Loucy (cell line): Measurements from ENCODE around the gene COQ5.

ENCODE experiments used
- EZH2phosphoT487 ChIP-seq: fragments of 200-600 bp; IDR thresholded peaks from 2 replicates; pipeline ENCODE4 v1.6.1; 2018; ENCODE audit warnings: antibody characterized with exemption, mild to moderate bottlenecking, moderate library complexity, borderline replicate concordance
- TF ChIP-seq, protein P1 (sequence below): fragments of 200-600 bp; sonication (generic); conservative IDR thresholded peaks from 2 replicates; pipeline ENCODE4 v1.5.1; 2014; ENCODE audit warnings: mild to moderate bottlenecking, antibody characterized with exemption, low read length

DNA sequence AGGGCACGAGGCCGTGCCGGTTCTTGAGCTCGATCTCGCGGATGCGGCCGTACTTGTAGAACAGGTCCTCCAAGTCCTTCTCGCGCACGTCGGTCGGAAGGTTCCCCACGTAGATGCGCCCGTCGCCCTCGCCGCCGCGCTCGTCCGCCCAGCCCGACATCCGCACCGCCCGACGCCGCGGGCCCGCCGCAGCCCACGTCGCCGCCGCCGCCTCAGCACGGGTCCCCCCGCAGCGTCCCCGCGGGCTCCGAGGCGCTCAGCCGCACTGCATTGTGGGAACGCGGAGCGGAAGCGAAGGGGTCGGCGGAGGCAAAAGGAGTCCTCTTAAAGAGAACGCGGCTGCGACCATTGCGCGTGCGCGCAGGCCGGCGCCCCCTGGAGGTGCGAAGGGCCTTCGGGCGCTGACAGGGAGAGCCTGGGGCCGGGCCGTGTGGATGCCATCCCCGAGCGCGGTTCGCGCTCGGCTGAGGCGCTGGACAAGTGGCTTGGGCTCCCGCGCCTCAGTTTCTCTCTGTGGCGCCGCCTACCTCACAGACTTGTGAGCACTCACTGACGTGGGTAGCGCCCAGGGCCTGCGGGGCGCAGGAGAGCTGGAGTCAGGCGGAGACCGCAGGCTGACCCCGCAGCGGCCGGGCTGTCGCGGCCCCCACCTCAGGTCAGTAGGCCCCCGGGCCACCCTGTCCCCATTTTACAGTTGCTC lies 59.4 kb downstream of the COQ5 start, which contains the start of gene SRSF9:
- TF ChIP-seq, protein P1, sequence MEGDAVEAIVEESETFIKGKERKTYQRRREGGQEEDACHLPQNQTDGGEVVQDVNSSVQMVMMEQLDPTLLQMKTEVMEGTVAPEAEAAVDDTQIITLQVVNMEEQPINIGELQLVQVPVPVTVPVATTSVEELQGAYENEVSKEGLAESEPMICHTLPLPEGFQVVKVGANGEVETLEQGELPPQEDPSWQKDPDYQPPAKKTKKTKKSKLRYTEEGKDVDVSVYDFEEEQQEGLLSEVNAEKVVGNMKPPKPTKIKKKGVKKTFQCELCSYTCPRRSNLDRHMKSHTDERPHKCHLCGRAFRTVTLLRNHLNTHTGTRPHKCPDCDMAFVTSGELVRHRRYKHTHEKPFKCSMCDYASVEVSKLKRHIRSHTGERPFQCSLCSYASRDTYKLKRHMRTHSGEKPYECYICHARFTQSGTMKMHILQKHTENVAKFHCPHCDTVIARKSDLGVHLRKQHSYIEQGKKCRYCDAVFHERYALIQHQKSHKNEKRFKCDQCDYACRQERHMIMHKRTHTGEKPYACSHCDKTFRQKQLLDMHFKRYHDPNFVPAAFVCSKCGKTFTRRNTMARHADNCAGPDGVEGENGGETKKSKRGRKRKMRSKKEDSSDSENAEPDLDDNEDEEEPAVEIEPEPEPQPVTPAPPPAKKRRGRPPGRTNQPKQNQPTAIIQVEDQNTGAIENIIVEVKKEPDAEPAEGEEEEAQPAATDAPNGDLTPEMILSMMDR = peak; percentile 75
- TF ChIP-seq EZH2phosphoT487 = no peak
